Measurements from ENCODE around the gene RALY.

DNA sequence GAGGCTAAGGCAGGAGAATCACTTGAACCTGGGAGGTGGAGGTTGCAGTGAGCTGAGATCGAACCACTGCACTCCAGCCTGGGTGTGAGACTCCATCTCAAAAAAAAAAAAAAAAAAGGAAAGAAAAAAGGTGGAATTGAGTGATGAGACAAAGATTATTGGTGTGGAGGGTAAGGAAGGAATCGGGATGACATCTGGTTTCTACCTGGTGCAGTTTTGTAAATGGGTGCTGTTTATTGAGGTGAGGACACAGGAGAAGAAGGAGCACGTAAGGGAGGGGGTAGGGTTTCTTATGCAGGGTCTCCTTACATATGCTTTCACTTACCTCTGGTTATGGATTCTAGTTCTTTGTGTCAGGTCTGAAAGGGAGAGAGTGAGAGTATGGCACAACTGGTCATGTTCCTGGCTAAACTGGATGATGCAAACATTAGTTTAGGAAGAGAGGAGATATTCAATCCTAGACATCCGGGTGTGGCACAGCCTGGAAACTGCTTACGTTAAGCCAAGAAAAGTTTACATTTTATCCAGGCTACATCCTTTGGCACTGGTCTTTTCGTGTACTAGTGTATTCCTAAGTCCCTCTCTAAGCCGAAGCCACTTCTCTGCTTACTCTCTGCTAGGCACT is 5.4 kb downstream of the RALY start:
- TF ChIP-seq POLR2A (IDR thresholded peaks at IDR 0.05): no peak
- TF ChIP-seq, protein P1, sequence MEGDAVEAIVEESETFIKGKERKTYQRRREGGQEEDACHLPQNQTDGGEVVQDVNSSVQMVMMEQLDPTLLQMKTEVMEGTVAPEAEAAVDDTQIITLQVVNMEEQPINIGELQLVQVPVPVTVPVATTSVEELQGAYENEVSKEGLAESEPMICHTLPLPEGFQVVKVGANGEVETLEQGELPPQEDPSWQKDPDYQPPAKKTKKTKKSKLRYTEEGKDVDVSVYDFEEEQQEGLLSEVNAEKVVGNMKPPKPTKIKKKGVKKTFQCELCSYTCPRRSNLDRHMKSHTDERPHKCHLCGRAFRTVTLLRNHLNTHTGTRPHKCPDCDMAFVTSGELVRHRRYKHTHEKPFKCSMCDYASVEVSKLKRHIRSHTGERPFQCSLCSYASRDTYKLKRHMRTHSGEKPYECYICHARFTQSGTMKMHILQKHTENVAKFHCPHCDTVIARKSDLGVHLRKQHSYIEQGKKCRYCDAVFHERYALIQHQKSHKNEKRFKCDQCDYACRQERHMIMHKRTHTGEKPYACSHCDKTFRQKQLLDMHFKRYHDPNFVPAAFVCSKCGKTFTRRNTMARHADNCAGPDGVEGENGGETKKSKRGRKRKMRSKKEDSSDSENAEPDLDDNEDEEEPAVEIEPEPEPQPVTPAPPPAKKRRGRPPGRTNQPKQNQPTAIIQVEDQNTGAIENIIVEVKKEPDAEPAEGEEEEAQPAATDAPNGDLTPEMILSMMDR (IDR thresholded peaks at IDR 0.05): no peak

Data from uterus (tissue), 2 donors.